ENCODE data around the gene PTGDR2.

Gene PTGDR2

GRCh38 chr11:60857378-60858232 lies 1.9 kb upstream of the PTGDR2 start:
- no peak for TF ChIP-seq CTCF (IDR thresholded peaks at IDR 0.05; ENCODE audit: low read depth, low read length, missing control alignments)
- DNase-seq (ENCODE audit: low read depth): no peak
- no peak overlapping the region for H3K4me3 ChIP-seq (ENCODE audit: low read depth, low read length)

- no peak for DNase-seq (ENCODE audit: low read depth)
- TF ChIP-seq CTCF (IDR thresholded peaks at IDR 0.05; ENCODE audit: low read depth, low read length, missing control alignments): no peak
- no peak overlapping the region for H3K4me3 ChIP-seq (ENCODE audit: low read depth, low read length)
These were observed 664 bp downstream of the PTGDR2 start for GRCh38 chr11:60854847-60855725.

- no peak for DNase-seq (ENCODE audit: low read depth)
- no peak overlapping the region for H3K4me3 ChIP-seq (ENCODE audit: low read depth, low read length)
- no peak for TF ChIP-seq CTCF (IDR thresholded peaks at IDR 0.05; ENCODE audit: low read depth, low read length, missing control alignments)
These were observed 1.5 kb downstream of the PTGDR2 start for GRCh38 chr11:60854140-60854846.

- no peak for DNase-seq (ENCODE audit: low read depth)
- TF ChIP-seq CTCF (IDR thresholded peaks at IDR 0.05; ENCODE audit: low read depth, low read length, missing control alignments): no peak
- no peak overlapping the region for H3K4me3 ChIP-seq (ENCODE audit: low read depth, low read length)
These were observed 2.5 kb downstream of the PTGDR2 start for GRCh38 chr11:60852982-60853950.

GRCh38 chr11:60852117-60852981 lies 3.4 kb downstream of the PTGDR2 start:
- no peak for DNase-seq (ENCODE audit: low read depth)
- no peak overlapping the region for H3K4me3 ChIP-seq (ENCODE audit: low read depth, low read length)
- TF ChIP-seq CTCF (IDR thresholded peaks at IDR 0.05; ENCODE audit: low read depth, low read length, missing control alignments): no peak
